HG03432 (cell line): ENCODE measurements around the gene THSD8.

Experiments
- ATAC-seq: cut with Tn5 transposase; IDR thresholded peaks from one replicate; pipeline ENCODE4 v1.9.1; 2021; ENCODE audit warnings: mild to moderate bottlenecking, moderate library complexity; ENCODE audit not compliant: unreplicated experiment

Gene THSD8

DNA sequence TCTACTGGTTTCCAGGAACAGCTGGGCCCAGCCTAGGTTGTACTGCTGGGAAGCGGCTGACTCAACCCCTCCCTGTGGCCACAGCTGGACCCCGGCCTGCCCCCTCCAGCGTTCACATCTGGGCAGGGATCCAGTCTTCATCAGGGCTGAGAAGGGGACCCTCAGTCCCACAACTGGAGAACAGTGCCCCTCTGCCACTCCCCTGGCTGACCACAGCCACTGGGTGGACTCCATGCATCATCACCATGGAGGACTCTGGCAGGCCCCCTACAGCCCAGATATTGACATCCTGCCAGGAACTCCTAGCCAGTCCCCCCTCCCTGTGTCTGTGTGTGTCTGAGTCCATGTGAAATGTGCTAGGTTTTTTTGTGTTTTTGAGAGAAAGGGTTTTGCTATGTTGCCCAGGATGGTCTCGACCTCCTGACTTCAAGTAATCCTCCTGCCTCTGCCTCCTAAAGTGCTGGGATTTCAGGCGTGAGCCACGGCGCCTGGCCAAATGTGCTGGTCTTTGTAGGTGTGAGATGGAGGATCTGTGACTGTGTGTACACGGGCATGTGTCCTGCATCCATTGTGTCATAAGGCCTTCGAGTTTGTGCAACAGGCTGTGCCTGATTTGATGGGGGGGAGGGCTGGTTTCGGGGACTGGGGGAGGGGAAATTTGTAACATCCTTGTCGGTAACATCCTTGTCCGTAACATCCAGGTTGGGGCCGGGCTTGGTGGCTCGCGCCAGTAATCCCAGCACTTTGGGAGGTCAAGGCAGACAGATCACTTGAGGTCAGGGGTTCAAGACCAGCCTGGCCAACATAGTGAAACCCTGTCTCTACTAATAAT is 22.5 kb upstream of the THSD8 start:
- no peak for ATAC-seq

DNA sequence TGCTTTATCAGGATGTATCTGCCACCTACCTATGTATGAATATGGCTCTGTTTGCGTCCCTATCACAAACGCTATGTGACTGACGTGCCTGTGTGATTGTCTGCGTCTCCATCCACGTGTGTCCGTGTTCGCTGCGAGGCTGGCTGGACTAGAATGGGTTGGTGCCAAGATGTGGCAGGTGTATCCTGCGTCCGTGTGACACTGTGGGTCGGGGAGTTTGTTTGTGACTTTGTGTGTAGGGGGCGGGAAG is 19.8 kb upstream of the THSD8 start:
- ATAC-seq: no peak

DNA sequence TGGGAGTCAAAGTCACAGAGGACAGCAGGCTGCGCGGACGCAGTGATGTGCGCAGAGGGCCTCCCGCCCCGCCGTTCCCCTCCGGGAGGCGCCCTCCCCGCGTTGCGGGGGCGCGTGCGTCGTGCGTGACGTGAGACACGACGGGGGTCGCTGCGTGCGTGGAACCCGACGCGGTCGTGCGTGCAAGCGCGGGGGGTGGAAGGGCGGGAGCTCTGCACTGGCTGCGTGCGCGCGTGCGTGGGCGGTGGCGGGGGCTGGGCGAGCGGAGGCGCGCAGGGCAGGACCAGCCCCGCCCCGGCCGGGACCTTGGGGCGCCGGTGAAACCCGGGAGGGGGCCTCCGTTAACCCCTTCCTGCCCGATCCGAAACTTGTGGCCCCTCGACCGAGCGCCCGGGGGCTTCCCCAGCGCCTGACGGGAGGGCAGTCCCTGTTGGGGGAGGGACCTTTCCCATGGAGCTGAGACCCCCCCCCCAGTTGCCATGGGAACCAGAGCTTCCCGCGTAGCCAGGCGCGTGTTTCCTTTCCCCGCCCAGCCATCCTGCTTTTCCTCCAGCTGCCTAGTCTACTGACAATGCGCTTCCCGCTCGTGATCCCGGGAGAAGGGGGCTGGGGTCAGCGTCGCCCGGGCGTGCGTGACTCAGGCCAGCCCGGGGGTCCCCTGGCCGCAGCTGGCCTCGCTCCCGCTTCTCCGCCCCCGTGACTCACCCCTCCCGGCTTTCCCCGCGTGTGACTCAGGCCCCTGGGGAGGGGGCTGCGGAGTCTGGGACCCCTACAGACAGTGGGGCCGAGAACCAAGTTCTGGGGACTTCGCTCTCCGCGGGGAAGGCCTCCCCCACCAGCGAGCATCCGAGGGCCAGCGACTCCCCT is 19.2 kb upstream of the THSD8 start:
- ATAC-seq: peak; percentile 39

DNA sequence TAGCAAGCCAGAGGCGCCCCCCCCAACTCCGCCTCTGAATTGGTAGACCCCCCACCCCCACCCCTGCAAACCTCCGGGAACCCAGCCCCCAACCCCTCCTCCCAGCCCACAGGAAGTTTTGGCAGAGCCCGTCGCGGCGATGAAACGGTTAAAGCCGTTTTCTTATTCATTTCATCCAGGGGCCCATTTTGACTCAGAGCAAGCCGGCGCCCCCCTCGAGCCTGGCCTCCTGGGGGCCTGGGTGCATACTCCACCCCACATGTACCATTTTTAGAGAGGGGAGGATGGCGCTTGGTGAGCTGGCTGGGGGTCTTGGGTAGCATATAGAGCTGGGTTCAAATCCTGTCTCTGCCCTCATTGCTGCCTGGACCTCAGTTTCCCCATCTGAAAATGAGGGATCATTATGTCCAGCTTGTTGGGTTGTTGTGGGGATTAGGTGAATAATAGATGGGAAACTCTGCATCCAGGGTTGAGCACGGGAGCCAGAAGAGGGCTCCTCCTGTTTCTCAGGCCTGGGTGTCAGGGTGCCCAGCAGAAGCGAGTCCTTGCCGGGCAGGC is 18.5 kb upstream of the THSD8 start:
- ATAC-seq: no peak

DNA sequence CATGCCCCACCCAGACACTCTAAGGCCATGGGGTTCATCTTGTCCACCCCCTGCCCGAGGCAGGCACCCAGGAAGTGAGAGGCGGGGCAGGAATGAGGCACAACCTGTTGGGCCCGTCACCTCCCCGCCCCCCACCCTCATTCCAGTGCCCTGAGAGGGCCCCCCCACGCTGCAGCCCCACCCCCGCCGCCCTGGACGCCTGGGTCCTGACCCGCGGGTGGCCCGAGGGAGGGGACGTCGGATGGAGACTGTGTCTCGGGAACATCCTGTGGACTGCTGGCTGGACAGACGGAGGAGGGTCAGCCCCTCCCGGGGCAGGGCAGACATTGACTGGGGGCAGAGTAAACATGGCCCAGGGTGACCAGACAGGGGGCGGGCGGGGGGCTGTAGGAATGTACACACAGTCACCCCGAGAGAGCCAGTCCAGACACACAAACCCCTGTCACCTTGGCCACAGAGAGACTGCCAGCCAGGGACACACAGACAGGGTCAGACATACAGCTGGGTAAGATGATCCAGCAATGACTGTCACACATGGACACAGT is 17.9 kb upstream of the THSD8 start:
- no peak for ATAC-seq

DNA sequence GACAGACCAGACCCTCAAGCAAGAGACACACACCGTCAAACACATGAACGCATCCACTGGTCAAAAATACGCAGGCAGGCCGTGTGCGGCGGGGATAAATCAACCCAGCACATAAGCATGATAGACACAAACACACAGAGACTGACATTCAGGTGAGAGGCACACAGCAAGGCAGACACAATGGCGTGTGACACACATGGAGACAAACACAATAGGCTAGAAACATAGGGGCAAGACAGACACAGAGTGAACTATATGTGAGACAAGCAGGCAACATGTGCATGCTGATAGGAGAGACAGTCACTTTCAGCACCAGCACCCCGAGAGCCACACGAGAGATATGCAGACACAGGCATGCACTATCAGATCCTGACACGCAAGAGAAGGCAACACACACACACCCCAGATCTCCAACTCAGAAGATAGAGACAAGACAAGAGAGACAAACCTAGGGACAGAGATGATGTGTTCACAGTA is 17.4 kb upstream of the THSD8 start:
- no peak for ATAC-seq

DNA sequence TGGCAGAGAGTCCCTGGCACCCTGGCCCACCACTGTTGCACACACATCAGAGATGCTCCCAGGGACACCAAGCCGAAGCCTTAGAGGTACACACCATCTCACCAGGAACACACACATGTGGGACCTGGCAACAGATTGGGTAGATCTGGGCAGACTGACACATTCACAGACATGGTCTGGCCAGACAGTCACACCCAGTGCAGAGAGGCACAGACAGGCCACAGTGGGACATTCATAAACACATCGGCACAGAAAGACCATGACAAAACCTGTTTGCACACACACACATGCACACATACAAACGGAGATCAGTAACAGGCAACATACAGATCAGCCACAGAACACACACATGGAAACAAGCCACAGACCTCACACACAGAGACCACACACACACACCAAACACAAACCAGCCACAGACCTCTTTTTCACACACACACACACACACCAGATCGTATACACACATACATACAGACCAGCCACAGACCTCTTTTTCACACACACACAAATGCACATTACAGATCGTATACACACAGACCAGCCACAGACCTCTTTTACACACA is 16.9 kb upstream of the THSD8 start:
- ATAC-seq: no peak

DNA sequence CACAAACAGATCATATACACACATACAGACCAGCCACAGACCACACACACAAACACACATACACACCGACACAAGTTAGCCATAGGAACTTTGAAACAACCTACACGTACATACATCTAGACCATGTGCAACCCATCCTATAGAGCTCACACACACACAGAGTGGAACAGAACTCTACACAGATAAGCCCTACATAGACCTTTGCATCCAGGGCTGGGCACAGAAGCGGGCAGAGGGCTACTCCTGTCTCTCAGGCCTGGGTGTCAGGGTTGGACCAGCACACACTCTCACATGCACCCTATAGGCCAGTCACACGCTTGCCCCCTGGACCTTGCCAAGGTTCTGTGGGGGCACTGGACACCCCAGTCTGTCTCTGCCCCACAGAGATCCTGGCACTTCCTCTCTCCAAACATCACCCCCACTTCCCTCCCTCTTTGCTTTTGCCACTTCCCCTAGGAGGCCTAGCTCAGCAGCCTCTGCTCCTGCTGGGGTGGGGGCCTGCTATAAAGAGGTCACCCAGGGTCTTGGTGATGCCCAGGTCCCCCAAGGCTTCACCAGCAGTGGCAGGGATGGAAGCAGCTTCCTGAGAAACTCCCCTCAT is 16.3 kb upstream of the THSD8 start:
- no peak for ATAC-seq

DNA sequence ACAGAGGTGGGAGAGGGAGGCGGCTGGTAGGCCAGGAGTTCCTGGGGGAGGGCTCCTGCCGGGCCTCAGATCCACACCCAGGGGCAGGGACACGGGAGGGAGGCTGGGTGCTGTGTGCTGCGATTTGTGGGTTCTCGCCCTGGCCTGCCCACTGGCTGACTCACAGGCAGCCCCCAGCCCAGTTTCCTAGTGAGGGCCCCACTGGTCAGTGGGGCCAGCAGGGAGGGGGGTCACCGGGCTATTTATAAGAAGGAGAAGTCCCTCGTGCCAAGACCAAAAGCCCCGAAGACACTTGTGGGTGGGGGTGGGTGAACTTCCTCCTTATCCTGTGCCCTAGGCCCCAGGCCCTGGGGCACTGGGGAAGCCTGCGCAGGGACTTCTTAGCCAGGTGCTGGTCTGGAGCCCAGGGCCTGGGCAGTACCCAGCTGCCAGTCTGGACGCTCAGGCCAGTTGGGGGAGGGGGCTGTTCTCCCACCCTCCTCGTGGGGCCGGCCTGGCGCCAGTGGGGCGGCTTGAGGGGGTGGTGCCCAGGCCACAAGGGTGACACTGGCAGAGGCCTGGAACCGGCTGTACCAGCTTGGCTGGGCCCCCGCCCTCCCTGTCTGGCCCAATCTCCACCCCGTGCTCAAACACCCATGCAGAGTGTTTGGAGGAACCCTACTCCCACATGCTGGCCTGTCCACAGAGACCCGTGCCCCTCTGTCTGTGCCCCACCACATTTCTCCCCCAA is 15.6 kb upstream of the THSD8 start:
- ATAC-seq: no peak

DNA sequence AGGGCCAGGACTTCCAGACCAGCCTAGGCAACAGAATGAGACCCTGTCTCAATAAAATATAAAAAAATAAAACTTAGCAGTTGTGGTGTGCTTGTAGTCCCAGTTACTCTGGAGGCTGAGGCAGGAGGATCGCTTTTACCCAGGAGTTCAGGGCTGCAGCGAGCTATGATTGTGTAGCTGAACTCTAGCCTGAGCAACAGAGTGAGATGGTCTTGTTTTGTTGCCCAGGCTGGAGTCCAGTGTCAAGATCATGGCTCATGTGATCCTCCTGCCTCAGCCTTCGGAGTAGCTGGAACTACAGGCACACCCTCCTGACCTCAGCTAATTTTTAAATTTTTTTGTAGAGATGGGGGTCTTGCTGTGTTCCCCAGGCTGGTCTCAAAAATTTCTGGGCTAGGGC is 14.9 kb upstream of the THSD8 start:
- ATAC-seq: no peak

DNA sequence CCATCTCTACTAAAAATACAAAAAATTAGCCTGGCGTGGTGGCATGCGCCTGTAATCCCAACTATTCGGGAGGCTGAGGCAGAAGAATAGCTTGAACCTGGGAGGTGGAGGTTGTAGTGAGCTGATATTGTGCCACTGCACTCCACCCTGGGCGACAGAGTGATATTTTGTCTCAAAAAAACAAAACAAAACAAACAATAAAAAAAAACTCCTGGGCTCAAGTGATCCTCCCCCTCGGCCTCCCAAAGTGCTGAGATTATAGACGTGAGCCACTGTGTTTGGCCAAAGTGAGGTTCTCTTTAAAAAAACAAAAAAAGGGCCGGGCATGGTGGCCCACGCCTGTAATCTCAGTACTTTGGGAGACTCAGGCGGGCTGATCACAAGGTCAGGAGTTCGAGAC is 14.4 kb upstream of the THSD8 start:
- no peak for ATAC-seq

DNA sequence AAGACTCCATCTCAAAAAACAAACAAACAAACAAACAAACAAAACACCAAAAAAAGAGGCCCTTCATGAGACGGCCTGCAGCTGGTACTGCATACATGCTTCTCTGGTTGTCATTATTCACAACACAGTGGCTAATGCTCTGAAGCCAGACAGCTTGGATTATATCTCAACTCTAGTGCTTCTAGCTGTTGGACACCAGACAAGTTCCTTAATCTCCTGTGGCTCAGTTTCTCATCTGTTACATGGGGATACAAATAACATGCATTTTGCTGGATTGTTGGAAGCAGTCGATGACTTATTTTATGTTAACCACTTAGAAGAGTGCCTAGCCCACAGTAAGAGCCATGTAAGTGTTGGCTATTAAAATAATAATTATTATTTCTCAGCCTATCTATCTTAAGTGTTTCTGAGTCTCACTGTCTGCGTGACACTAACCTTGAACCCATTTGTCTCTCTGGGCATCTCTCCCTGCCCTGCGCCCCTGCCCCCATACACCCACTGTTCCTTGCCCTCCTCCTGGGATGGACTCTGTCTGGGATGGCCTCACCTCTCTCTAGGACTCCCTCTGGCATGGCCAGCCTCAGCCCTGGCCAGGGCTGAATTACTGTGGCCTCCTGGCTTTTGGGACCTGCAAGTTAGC is 13.7 kb upstream of the THSD8 start:
- ATAC-seq: no peak

DNA sequence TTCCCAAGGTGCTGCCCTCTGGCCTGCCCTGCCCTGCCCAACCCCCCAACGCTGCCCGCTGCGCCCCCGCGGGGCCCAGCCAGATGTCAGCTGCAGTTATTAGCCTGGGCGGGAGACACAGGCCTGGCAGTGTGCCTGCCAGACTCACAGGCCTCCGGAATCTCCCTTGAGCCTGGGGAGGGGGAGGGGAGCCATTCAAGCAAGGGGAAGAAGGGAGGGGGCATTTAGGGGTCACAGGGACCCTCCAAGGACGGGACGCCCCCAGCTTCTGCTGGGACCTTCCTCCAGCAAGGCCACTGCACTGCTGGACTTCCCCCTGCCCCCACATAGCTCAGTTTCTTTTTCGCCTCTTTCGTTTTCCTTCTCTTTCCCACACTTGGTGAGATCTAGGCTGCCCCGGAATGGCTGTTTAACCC is 13.2 kb upstream of the THSD8 start:
- no peak for ATAC-seq

DNA sequence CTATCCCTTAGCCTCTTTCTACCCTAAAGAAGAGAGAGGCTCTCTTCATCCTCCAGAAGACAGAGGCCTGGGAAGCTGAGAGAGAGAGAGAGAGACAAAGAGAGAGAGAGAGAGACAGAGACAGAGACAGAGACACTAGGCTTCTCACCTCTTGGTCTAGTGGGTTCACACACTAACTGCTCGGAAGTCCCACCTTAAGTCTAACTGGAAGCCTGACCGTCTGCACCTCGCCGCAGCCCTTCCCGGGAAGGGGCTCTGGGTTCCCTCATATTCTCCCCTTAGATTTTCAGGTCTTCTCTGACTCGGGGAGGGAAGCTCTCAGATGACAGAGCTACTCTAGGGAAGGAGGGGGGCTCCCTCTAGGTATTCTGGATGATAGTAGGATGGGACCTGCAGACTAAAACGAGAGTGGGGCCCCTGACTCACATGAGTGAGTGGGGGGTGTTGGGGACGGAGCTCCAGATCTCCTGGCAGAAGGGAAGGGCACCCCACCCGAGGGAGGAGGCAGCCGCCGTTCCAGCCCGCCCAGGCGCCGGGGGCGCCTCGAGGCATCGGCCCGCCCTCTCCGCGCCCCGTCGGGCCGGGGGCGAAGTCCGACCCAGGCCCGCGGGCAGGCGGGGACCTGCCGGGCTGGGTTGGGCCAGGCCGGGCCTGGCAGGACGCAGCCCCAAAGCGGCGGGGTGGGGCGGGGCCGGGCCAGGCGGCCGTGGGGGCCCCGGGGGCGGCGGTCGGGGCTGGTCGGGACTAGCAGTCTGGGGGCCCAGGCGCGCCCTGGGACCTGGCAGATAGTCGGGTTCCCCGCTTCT is 12.6 kb upstream of the THSD8 start:
- ATAC-seq: no peak

DNA sequence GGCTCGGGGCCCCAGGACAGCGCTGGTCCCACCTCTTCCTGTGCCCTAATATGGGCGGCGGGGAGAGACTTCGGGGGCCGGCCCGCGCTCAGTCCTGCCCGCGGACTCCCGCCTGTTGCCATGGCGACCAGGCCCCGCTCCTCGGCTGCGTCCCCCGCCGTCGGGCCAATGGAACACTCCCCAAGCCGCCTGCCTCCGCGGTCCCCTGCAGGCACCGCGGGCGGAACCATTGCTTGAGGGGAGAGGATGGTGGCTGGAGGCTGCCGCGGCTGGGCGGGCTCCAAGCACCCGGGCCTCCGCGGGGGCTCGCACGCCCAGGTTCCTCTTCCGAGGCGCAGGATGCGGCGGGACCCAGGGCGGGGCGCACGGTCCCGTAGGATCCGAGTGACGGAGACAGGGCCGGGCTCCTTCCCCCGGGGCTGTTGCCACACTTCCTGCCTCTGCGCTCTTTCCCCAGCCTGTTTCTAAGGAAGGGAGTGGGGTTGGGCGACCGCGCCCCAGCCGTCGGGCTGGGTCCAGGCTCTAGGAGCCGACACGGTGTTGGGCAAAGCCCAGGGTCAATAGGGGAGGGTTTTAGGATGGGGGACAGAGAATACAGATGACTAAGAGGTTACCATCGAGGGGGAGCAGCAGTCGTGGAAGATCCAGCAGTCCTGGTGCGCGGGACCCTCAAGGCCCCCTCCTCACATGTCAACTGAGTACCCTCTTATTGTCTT is 11.8 kb upstream of the THSD8 start:
- peak; percentile 40 for ATAC-seq

DNA sequence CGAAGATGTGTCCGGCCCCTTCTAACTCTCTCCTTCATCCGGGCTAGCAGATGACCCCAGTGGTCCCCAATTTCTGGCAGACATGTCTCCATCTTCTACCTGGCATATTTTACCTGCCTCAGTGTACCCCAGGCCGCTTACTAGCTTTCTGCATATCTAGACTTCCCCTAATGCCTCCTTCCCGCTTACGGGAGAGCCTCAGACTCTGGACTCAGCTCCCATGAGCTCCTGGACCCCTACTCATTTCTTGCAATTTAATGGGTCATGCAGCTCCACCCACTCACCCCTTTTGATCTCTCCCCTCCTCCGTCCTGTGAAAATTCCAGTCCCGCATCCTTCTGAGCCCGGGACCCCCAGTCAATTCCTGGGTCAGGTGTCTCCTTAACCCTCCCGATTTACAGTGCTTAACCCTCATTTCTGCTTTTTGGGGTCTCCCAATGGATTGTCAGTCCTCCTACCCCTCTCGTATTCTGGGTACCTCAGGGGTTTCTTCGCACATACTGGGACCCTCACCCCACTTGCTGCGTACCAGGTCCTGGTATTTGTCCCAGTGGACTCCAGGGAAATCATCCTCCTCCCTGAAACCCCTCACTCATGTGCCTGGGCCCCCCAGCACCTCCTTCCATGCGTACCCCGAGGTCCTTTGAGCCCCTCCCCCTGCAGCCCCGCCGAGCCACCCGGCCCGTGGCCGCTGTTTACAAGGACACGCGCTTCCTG is 11.1 kb upstream of the THSD8 start:
- no peak for ATAC-seq

DNA sequence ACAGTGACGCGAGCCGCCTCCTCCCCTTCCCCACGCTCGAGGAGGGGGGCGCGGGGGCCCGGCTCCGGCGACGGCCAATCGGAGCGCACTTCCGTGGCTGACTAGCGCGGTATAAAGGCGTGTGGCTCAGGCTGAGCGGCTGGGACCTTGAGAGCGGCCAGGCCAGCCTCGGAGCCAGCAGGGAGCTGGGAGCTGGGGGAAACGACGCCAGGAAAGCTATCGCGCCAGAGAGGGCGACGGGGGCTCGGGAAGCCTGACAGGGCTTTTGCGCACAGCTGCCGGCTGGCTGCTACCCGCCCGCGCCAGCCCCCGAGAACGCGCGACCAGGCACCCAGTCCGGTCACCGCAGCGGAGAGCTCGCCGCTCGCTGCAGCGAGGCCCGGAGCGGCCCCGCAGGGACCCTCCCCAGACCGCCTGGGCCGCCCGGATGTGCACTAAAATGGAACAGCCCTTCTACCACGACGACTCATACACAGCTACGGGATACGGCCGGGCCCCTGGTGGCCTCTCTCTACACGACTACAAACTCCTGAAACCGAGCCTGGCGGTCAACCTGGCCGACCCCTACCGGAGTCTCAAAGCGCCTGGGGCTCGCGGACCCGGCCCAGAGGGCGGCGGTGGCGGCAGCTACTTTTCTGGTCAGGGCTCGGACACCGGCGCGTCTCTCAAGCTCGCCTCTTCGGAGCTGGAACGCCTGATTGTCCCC is 10.4 kb upstream of the THSD8 start, which contains the start of gene JUNB:
JUNB (plus strand) TSS at position 142 of the 706 bp plus-strand sequence; CDS start at position 428, 286 bp downstream.
- ATAC-seq: peak; percentile 34
